ENCODE measurements around the gene PMFBP1.

DNA sequence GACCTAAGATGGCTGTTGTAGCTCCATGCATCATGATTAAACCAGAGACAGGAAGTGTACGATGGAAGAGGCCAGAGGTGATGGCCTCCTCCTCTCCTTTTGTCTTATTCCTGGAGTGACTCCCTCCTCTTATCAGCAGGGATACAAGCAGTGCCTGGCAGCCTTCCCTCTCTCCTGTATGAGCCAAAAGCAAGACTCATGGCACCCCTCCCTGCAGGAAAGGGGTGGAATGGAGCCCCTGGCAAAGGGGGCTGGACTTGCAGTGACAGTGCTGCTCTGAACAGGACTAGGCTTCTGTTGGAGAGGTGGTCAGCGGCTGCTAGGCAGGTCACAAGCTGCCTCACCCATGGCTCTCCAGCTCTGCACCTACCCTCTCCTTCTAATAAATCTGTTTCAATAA, 87.0 kb downstream of the PMFBP1 start:
- TF ChIP-seq, protein P1, sequence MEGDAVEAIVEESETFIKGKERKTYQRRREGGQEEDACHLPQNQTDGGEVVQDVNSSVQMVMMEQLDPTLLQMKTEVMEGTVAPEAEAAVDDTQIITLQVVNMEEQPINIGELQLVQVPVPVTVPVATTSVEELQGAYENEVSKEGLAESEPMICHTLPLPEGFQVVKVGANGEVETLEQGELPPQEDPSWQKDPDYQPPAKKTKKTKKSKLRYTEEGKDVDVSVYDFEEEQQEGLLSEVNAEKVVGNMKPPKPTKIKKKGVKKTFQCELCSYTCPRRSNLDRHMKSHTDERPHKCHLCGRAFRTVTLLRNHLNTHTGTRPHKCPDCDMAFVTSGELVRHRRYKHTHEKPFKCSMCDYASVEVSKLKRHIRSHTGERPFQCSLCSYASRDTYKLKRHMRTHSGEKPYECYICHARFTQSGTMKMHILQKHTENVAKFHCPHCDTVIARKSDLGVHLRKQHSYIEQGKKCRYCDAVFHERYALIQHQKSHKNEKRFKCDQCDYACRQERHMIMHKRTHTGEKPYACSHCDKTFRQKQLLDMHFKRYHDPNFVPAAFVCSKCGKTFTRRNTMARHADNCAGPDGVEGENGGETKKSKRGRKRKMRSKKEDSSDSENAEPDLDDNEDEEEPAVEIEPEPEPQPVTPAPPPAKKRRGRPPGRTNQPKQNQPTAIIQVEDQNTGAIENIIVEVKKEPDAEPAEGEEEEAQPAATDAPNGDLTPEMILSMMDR (IDR thresholded peaks at IDR 0.05): no peak
- no peak for TF ChIP-seq POLR2AphosphoS5 (IDR thresholded peaks at IDR 0.05)
